Measurements from ENCODE around the gene RNPEPL1.

RNPEPL1 gene

DNA sequence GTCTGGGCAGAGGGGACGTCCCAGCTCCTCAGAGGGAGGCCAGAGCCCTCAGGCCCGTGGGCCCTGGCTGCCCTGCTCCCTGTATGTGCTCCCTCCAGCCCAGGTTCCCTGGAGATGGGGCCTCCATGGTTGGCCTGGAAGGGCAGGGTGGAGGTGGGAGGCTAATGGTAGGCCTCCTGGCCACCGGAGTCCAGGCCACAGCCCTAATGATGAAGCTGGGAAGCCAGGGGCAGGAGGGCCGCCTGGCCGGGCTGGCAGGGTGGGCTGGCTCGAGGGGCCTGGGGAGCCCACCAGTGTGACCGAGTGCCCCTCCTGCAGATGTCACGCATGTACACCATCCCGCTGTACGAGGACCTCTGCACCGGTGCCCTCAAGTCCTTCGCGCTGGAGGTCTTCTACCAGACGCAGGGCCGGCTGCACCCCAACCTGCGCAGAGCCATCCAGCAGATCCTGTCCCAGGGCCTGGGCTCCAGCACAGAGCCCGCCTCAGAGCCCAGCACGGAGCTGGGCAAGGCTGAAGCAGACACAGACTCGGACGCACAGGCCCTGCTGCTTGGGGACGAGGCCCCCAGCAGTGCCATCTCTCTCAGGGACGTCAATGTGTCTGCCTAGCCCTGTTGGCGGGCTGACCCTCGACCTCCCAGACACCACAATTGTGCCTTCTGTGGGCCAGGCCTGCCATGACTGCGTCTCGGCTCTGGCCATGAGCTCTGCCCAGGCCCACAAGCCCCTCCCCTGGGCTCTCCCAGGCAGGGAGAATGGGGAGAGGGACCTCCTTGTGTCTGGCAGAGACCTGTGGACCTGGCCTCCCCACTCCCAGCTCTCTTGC is 9.2 kb downstream of the RNPEPL1 start:
- no peak for DNase-seq

DNA sequence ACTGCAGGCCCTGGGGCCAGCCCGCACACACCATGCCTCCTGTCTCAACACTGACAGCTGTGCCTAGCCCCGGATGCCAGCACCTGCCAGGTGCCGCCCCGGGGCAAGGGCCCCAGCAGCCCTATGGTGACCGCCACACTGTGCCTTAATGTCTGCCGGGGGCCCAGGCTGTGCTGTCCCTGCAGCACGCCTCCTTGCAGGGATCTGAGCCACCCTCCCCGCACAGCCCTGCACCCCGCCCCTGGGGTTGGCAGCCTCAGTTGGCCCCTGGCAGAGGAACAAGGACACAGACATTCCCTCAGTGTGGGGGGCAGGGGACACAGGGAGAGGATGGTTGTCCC is 9.8 kb downstream of the RNPEPL1 start:
- DNase-seq: no peak

- DNase-seq: no peak
Observed at GRCh38 chr2:240578488-240578887, 10.2 kb downstream of the RNPEPL1 start.

DNA sequence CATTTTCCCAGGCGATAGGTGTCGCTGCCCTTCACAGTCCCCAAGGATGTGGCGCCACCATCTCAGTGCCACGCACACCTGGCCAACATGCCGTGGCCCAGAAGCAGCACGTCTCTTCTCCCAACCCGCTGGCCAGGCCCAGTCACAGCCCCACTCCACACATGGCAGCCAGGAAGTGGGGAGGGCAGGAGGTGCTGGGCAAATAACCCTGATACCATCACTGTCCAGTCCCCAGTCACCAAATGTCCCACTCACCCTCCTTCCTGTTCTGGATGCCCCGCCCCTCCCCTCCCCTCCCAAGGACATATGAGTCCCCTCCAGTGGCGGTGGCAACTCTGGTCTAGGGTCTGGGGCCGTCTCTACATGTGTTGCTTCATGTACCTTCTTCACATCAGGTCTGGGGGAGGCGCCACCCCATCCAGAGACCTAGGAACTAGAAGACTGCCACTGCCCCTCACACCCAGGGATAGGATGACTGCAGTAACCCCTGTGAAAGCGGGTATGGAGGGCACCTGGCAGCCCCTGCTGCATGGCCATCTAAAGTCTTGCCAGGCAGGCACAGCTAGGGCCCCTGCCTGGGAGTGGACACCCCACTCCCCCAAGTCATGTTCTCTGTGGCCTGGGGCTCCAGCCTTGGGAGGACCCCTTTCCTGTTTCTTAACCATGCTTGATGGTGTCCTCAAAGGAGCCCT is 10.9 kb downstream of the RNPEPL1 start:
- no peak for DNase-seq

GRCh38 chr2:240579771-240580614 is 11.7 kb downstream of the RNPEPL1 start:
- DNase-seq: peak; percentile 53

GRCh38 chr2:240581811-240582210 is 13.5 kb downstream of the RNPEPL1 start:
- DNase-seq: no peak

DNA sequence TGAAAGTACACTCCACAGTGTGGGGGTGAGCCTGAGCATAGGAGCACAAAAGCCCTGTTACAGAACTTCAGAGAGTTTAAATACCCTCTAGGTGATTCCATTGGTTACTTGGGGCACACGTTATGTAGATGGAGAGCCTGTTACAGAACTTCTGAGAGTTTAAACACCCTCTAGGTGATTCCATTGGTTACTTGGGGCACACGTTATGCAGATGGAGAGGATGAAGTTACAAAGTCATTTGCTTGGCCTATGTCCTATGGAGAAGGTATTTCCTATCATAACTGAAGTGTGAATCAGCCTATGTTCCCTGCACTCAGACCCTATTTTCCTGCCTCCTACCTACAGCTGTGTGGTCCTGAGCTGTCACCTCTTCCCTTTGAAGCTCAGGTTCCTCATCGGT is 14.5 kb downstream of the RNPEPL1 start:
- no peak for DNase-seq

- no peak for DNase-seq
Observed at GRCh38 chr2:240583774-240584173, 15.5 kb downstream of the RNPEPL1 start.

DNA sequence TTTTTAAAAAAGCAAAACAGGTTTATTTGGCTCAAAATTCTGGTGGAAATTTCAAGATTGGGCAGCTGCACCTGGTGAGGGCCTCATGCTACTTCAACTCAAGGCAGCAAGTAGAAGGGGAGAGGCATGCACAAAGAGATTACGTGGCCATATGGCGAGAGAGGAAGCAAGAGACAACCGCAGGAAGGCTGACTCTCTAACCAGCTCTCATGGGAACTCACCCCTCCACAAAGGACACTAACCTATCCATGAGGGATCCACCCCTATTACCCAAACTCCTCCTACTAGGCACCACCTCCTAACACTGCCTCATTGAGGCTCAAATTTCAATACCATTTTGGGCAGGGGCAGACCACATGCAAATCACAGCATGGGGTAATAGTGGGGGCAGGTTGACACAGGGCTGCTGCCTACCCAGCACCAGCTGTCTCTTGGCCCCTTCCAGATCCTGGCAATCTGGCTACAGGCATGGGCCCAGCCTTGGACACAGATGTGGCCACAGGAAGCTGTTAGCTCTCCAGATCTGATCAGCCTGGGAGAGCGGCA is 16.3 kb downstream of the RNPEPL1 start:
- no peak for DNase-seq

GRCh38 chr2:240585101-240585500 is 16.8 kb downstream of the RNPEPL1 start:
- DNase-seq: no peak

GRCh38 chr2:240585681-240586197 is 17.5 kb downstream of the RNPEPL1 start:
- no peak for DNase-seq

- DNase-seq: peak; percentile 96
Observed at GRCh38 chr2:240586198-240586918, 18.1 kb downstream of the RNPEPL1 start, which contains the start of gene CAPN10. Gene CAPN10, plus strand, starts transcription at chr2:240586734. Its CDS starts 178 bp downstream, at chr2:240586912.

DNA sequence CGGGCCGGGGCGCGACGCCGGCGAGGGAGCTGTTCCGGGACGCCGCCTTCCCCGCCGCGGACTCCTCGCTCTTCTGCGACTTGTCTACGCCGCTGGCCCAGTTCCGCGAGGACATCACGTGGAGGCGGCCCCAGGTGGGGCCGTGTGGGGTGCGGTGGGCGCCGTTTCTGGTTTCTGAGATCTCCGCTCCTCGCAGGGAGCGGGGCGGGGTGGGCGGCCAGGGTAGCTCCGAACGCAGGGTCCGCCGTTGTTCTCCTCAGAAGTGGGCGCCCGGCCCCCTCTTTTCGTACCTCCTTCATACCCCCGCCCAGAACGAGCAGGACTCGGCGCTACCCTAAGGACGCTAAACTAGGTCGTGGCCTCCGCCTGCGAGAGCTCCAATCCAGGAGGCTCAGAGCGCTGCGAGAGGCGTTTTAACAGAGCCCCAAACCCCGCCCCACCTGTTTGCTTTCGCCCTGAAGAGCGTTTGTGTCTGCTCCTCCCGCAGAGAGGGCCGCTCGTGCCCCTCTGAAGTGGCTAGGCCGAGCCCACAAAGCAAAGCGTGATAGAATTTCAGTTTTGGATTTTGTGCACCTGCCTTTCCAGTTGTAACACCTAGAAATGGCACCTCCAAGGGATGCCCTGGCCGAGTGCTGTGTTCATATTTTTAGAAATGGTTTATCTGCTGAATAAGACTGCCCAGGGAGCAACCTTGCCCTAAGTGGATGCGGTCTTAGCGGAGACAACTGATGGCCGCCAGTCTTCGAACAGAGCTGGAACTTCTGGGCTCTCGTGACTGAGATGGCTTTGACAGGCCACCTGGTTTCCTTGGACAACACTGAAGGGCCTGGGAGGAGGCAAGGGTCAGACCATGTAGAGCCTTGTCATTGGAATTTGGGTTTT is 18.9 kb downstream of the RNPEPL1 start:
- no peak for DNase-seq

DNA sequence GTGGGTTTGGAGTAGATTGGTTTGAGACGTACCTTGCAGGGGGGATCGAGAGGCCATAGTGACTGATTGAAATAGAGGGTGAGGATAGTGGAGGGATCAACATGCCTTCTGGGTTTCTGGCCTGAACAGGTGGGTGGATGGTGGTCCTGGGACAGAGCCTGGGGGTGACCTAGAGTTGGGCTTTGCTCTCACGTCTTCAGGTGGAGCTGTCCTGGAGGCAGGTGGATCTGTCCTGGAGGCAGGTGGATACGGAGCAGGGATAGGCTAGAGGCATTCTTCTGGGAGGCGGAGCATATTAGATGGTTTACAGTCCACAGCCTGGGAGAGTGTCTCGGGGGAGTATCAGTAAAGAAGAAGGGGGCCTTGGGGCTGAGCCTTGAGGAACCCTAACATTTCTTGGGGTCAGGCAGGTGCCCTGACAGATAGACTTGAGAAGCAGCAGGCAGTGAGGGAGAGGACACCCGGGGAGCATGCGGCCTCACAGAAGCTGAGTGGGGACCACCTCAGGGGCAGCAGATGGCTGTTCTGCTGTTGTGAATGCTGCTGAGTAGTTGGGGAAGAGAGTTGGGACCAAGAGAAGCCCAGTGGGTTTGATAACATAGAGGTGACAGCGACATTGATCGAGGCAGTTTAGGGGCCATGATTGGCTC is 19.8 kb downstream of the RNPEPL1 start:
- no peak for DNase-seq

- DNase-seq: no peak
Observed at GRCh38 chr2:240588669-240589068, 20.4 kb downstream of the RNPEPL1 start.

- DNase-seq: no peak
Observed at GRCh38 chr2:240589375-240589774, 21.1 kb downstream of the RNPEPL1 start.

GRCh38 chr2:240589850-240590525 is 21.7 kb downstream of the RNPEPL1 start:
- no peak for DNase-seq

DNA sequence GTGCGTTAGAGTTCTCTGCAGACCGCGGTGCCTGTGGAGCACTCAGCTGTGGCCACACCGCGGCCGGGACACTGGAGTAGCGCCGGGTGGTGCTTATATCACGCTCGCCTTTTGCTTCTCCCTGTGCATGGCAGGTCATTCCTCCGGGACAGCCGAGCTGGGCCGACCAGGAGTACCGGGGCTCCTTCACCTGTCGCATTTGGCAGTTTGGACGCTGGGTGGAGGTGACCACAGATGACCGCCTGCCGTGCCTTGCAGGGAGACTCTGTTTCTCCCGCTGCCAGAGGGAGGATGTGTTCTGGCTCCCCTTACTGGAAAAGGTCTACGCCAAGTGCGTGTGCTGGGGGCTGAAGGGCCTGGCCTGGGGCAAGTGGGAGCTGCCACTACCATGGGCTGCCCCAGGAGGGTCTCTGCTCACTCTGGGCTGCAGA is 22.4 kb downstream of the RNPEPL1 start:
- DNase-seq: no peak

DNA sequence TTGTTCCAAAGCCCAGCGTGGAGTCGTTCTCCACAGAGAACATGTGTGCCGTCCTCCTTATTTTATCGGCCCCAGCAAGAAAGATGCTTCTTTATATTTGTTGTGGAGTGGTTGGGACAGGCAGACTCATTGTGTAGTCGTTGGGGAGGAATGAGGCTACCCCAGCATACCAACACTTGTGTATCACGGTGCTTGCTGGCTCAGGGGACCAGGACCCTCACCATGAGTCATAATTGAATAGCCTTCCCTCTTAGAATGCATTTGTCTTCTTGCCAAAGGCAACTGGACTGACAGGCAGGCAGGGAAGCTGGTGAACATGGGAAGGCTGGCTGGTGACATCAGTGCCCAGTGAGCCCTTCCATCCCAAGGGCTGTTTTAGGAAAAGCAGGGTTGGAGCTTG is 22.9 kb downstream of the RNPEPL1 start:
- no peak for DNase-seq

- no peak for DNase-seq
Observed at GRCh38 chr2:240591784-240592183, 23.5 kb downstream of the RNPEPL1 start.
